Measurements from ENCODE around the gene NAV2. TPM values are rescaled to one million over a fixed set of nuclear protein-coding genes. Genes with fewer than 3 reads are reported as not detected.

The NAV2 gene
- total RNA-seq, 1 donor from 2014 or later: 10.5 TPM

DNA sequence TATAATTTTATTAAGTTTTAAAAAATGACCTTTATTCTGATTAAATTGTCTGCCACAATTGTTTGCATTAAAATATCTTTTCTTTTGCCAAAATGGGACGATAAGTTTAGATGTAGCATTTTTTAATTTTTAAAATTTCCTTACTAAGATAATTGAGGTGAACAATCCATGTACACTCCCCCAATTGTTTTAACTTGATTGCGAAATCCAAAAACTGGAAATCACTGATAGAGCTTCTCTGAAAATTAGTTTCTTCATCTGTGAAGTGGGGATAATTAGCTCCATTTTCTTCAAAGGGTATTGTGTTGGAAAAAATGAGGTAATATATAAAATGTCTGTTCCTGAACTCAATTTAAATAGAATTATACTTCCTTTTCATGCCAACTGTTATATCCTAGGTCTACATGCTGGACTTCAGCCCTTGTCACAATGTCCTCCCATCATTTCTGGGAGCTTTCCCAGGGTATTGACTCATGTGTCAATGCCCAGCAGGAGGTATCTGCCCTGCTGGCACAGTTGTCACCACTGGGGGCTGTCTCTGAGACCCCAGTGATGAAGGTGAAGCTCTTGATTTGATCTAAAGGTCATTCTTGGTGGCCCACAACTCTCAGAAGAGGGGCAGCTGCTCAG, 28.7 kb upstream of the NAV2 start:
- intact Hi-C loops (cut with DNase I): no loop called here
- DNase-seq (no peak), ATAC-seq (ENCODE audit: poor library complexity) (no peak)

GRCh38 chr11:19686234-19686633, 26.4 kb upstream of the NAV2 start:
- intact Hi-C loops (cut with DNase I): no loop called here
- no peak for DNase-seq
- ATAC-seq (ENCODE audit: poor library complexity): no peak

GRCh38 chr11:19687392-19687791, 25.2 kb upstream of the NAV2 start:
- intact Hi-C loops (cut with DNase I): no loop called here
- DNase-seq: no peak
- no peak for ATAC-seq (ENCODE audit: poor library complexity)

- DNase-seq (no peak), ATAC-seq (ENCODE audit: poor library complexity) (peak; percentile 55)
- intact Hi-C loops (cut with DNase I): no loop called here
Observed at GRCh38 chr11:19689281-19690000, 23.2 kb upstream of the NAV2 start.

DNA sequence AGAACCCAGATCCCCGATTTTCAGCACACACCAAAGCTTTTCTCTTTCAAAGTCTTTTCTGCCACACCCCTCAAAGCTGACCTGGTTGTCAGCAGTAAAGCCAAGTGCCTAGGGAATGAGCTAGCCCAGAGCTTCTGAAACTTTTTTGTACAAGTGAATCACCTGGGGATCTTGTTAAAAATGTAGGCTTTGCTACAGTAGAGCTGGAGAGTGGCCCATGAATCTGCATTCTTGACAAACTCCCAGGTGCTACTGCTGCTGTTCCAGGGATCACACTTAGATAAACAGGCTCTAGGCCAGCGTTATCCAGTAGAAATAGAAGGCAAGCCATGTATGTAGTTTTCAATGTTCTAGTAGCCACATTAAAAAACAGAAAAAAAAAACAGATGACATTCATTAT, 21.8 kb upstream of the NAV2 start:
- intact Hi-C loops (cut with DNase I): no loop called here
- DNase-seq (no peak), ATAC-seq (ENCODE audit: poor library complexity) (no peak)

- ATAC-seq (ENCODE audit: poor library complexity) (no peak), DNase-seq (no peak)
- intact Hi-C loops (cut with DNase I): no loop called here
Observed at GRCh38 chr11:19691815-19692500, 20.7 kb upstream of the NAV2 start.

DNA sequence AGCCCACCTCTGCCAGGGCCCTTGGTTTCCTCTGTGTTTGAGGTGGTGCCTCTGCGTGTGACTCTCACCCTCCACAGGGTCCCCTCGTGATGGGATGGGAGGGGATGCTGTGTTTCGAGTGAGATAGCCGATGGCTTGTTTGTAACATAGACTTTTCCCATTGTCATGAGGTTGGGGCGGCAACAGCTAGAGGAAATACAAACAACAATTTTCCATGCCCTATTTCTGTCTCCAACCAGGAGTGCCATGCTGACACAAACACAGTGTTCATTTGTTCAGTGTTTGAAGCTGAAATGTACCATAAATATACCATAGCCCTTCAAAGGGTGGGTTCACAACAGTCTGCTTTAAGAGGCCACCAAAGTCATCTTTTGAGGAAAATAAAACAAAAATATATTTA, 19.5 kb upstream of the NAV2 start:
- DNase-seq (no peak), ATAC-seq (ENCODE audit: poor library complexity) (no peak)
- intact Hi-C loops (cut with DNase I): no loop called here

- DNase-seq (no peak), ATAC-seq (ENCODE audit: poor library complexity) (peak; percentile 55)
- intact Hi-C loops (cut with DNase I): no loop called here
Observed at GRCh38 chr11:19694796-19695345, 17.8 kb upstream of the NAV2 start.

DNA sequence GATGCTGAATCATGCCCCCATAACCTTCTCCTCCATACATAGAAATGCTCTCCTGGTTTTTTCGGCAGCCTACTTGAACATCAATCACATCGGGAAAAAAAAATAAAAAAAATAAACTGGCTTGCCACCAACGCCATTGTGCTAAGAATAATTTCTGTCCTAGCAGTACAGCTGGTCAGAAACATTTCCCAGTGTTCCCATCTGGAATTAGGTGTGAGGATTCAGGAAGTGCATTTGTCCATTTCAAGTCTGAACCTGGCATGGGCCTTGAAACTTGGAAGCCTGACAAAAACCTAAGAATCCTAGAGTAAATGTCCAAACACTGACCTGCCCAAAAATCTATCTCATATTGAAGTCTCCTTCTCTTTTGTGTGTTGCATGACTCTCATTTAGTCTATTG, 16.6 kb upstream of the NAV2 start:
- DNase-seq: no peak
- peak; percentile 11 for ATAC-seq (ENCODE audit: poor library complexity)
- intact Hi-C loops (cut with DNase I): no loop called here

DNA sequence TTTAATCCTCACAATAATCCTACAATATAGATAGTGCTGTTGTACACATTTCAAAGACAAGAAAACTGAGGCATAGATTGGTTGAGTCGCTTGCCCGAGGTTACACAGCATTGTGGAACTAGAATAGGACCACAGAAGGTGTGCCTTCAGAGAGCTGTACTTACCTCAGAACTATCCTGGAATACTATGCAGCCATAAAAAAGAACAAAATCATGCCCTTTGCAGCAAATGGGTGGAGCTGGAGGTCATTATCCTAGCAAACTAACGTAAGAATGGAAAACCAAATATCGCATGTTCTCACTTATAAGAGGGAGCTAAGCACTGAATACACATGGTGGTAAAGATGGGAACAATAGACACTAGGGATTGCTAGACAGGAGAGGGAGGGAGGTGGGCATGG, 15.7 kb upstream of the NAV2 start:
- no peak for DNase-seq
- intact Hi-C loops (cut with DNase I): no loop called here

DNA sequence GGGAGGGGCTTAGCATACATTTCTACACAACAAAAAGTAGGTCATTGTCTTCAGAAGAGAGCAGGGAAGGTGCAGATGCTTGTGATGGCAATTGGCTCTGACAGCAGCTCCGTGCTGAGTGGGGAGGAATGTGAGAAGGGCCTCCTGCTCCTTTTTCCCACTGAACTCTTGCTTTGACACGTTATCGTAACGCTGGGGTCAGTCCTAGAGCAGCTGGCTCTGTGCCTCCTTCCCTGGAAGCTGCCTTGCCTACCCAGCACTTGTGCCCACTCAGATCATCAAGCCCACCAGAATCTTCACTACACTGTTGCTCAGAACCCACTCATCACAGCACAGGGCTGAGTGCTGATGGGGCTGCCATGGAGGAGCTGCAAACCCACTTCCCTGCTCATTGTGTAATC, 14.9 kb upstream of the NAV2 start:
- ATAC-seq (ENCODE audit: poor library complexity) (peak; percentile 35), DNase-seq (no peak)
- intact Hi-C loops (cut with DNase I): no loop called here

More for the DNA sequence above, 15.7 kb upstream of the NAV2 start:
- ATAC-seq (ENCODE audit: poor library complexity): no peak

DNA sequence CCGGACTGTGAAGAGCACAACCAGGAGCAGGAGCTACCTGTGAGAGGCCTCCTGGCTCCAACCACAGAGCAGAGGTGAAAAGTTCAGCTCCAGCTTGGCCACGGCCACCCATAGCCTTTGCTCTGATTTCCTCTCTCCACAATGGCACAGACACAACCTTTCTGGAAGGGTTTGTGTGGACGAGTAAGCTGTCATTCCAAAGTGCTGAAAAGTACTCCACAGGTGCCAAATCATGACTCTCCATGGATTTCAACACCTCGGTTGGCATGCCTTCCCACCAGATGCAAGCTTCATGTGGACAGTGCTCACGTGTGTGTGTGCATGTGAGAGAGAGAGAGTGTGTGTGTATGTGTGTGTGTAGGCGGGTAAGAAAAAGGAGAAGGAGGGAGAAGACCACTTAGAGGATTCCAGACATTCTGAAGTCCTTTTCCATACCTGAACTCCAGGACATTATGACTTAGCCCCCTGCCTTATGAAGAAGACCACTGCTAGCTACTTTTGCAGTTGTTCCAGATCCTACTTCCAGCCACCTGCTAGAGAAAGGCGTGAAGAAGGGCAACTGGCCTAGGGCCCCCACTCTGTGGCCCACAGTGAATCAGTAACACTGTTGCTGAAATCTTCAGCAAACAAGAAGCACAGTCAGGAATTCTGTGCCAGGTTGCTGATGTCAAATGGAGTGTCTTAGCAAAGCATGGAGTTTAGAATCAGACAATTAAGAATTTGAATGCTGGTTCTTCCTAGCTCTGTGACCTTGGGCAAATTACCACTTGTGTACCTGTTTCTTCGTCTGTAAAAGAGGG, 13.9 kb upstream of the NAV2 start:
- ATAC-seq (ENCODE audit: poor library complexity) (peak; percentile 90), DNase-seq (peak; percentile 73)
- intact Hi-C loops (cut with DNase I): no loop called here

- ATAC-seq (ENCODE audit: poor library complexity): no peak
- intact Hi-C loops (cut with DNase I): no loop called here
- no peak for DNase-seq
Observed at GRCh38 chr11:19701421-19701820, 11.2 kb upstream of the NAV2 start.

GRCh38 chr11:19702620-19703019, 10.0 kb upstream of the NAV2 start:
- ATAC-seq (ENCODE audit: poor library complexity): no peak
- intact Hi-C loops (cut with DNase I): no loop called here

DNA sequence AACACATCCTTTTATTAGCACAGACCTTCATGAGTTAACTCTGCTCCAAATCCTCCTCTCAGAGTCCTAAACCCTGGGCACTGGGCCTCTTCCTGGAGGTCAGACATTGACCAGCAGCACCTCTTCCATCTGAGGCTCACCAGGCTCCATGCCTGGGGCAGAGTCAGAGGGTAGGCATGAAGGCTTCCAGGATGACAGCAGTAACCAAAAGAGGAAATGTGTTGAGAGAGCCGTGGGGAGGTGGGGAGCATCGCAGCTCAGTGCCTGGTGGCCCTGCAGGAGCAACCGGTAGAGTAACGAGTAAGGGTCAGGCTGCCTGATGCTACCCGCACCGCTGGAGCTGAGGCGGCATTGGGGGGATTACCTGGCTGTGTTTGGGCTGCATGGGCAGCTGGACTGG, 9.4 kb upstream of the NAV2 start:
- DNase-seq (no peak), ATAC-seq (ENCODE audit: poor library complexity) (no peak)
- intact Hi-C loops (cut with DNase I): no loop called here

More at GRCh38 chr11:19702620-19703019, 10.0 kb upstream of the NAV2 start:
- DNase-seq: no peak

GRCh38 chr11:19704213-19704612, 8.4 kb upstream of the NAV2 start:
- DNase-seq (no peak), ATAC-seq (ENCODE audit: poor library complexity) (no peak)
- intact Hi-C loops (cut with DNase I): no loop called here

GRCh38 chr11:19705936-19706335, 6.7 kb upstream of the NAV2 start:
- no peak for ATAC-seq (ENCODE audit: poor library complexity)
- no peak for DNase-seq
- intact Hi-C loops (cut with DNase I): no loop called here

DNA sequence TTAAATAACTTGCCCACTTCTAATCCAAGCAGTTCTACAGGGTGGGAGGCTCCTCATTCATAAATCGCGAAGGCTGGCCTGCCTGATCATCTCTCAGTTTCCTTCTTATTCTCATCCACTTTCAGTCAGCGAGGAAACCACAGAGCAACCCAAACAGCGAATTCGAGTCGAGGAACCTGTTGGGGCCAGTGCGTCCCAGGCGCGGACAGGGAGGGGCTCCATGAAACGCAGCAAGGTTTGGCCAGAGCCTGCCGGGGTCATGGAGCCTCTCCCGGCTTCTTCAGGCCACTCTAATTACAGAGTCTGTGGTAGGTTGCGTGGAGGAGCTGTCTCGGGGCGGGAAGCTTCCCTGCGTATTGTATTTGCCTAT, 741 bp upstream of the NAV2 start:
- no peak for DNase-seq
- ATAC-seq (ENCODE audit: poor library complexity): peak; percentile 21
- intact Hi-C loops (cut with DNase I): no loop called here

Data from Right ventricle myocardium superior (tissue), 1 donor.